ENCODE data around the gene PANX2. TPM values are rescaled to one million over a fixed set of nuclear protein-coding genes. Genes with fewer than 3 reads are reported as not detected.

The PANX2 gene
- total RNA-seq, 1 donor from 2014 or later, result 3.0 TPM

DNA sequence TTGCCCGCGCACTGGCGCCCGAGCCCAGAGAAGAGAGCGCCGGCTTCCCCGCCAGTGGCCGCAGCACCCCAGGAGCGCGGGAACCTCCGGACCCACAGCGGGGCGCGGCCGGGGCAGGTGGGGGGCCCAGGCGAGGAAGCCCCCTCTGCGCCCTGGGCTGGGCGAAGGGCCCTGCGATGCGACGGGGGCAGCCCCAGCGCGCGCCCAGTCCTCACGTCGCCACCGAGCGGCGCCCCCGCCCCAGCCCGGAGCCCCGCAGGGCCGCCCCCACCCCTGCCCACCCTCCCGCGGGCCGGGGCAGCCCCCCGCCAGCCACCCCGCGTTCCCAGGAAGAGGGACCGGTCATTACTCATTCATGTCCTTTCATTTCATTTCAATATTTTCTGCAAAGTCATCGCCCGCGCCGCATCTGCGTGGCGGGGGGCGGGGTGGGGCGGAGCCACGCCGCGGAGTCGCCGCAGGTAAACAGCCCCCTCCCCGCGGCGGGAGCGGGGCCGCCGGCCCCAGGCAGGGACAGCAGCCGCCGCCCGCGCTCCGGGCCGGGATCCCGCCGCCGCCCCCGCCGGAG, 673 bp upstream of the PANX2 start:
- DNase-seq (ENCODE audit: low spot score), result no peak
- TF ChIP-seq, protein P1, sequence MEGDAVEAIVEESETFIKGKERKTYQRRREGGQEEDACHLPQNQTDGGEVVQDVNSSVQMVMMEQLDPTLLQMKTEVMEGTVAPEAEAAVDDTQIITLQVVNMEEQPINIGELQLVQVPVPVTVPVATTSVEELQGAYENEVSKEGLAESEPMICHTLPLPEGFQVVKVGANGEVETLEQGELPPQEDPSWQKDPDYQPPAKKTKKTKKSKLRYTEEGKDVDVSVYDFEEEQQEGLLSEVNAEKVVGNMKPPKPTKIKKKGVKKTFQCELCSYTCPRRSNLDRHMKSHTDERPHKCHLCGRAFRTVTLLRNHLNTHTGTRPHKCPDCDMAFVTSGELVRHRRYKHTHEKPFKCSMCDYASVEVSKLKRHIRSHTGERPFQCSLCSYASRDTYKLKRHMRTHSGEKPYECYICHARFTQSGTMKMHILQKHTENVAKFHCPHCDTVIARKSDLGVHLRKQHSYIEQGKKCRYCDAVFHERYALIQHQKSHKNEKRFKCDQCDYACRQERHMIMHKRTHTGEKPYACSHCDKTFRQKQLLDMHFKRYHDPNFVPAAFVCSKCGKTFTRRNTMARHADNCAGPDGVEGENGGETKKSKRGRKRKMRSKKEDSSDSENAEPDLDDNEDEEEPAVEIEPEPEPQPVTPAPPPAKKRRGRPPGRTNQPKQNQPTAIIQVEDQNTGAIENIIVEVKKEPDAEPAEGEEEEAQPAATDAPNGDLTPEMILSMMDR (IDR thresholded peaks at IDR 0.05), result peak; percentile 15
- H3K36me3 Mint-ChIP-seq (ENCODE audit: low read depth), result no peaks in the 10 kb centered on the region
- H3K4me1 Mint-ChIP-seq (ENCODE audit: low read depth), result peaks cover 7% of the 10 kb centered on the region
- H3K9me3 Mint-ChIP-seq (ENCODE audit: low read depth), result no peaks in the 10 kb centered on the region
- peaks cover 6% of the 10 kb centered on the region for H3K27me3 Mint-ChIP-seq (ENCODE audit: low read depth)
- peak overlapping the region; percentile 31 for H3K4me3 Mint-ChIP-seq (ENCODE audit: unreplicated experiment)
- H3K27ac Mint-ChIP-seq (ENCODE audit: unreplicated experiment), result no peak overlapping the region

DNA sequence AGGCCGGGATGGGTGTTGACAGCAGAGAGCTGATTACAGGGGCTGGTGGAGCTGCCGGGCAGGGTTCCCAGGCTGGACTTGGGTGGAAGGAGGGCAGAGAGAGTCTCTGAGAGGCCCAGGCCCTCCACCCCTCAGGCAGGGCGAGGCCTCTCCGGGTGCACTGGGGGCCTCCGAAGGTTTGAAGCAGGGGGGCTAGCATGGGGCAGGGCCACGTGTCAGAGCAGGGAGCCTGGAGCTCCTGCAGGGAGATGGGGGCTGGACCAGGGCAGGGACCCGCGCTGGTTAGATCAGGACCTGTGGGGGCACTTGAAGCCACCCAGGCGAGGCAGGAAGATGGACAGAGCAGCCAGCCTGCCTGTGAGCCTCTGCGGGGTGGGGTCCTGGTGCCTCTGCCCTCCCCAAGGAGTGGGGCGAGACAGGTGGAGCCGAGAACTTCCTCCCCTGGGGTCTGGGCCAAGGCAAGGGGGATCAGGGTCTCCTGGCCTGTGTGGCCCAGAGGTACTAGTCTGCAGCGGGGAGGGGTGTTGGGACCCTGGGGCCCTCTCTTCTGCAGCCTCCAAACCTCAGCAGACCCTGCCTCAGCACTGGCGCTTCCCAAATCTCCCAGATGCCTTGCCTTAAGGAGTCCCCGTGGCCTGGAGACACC, 911 bp downstream of the PANX2 start:
- H3K9me3 Mint-ChIP-seq (ENCODE audit: low read depth), result no peaks in the 10 kb centered on the region
- H3K4me1 Mint-ChIP-seq (ENCODE audit: low read depth), result peaks cover 7% of the 10 kb centered on the region
- H3K4me3 Mint-ChIP-seq (ENCODE audit: unreplicated experiment), result peak overlapping the region; percentile 68
- H3K27ac Mint-ChIP-seq (ENCODE audit: unreplicated experiment), result no peak overlapping the region
- no peak for DNase-seq (ENCODE audit: low spot score)
- H3K27me3 Mint-ChIP-seq (ENCODE audit: low read depth), result peaks cover 6% of the 10 kb centered on the region
- H3K36me3 Mint-ChIP-seq (ENCODE audit: low read depth), result no peaks in the 10 kb centered on the region
- TF ChIP-seq, protein P1 (IDR thresholded peaks at IDR 0.05), result no peak

DNA sequence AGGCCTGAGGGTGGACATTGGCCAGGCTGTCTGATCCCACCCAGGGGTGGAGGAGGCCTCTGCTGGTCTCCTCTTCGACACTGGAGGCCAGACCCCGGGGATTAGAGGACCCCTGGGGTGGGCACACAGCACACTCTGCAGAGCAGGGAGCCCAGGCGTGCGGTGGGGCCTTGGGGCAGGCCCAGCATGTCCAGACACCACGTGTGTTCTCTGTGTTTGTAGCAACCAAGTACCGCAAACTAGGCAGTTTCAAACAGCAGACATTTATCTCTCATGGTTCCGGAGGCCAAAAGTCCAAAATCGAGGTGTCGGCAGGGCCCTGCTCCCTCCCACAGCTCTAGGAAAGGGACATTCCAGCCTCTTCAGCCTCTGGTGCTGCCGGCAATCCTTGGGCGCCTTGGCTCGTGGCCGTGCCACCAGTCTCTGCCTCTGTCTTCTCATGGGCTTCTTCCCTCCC, 1.5 kb downstream of the PANX2 start:
- Mint-ChIP-seq H3K4me1 (ENCODE audit: low read depth) (peaks cover 7% of the 10 kb centered on the region), H3K4me3 (ENCODE audit: unreplicated experiment) (no peak overlapping the region), H3K27me3 (ENCODE audit: low read depth) (peaks cover 6% of the 10 kb centered on the region), H3K27ac (ENCODE audit: unreplicated experiment) (no peak overlapping the region), H3K9me3 (ENCODE audit: low read depth) (no peaks in the 10 kb centered on the region), H3K36me3 (ENCODE audit: low read depth) (no peaks in the 10 kb centered on the region)
- DNase-seq (ENCODE audit: low spot score), result no peak
- TF ChIP-seq, protein P1 (IDR thresholded peaks at IDR 0.05), result no peak

DNA sequence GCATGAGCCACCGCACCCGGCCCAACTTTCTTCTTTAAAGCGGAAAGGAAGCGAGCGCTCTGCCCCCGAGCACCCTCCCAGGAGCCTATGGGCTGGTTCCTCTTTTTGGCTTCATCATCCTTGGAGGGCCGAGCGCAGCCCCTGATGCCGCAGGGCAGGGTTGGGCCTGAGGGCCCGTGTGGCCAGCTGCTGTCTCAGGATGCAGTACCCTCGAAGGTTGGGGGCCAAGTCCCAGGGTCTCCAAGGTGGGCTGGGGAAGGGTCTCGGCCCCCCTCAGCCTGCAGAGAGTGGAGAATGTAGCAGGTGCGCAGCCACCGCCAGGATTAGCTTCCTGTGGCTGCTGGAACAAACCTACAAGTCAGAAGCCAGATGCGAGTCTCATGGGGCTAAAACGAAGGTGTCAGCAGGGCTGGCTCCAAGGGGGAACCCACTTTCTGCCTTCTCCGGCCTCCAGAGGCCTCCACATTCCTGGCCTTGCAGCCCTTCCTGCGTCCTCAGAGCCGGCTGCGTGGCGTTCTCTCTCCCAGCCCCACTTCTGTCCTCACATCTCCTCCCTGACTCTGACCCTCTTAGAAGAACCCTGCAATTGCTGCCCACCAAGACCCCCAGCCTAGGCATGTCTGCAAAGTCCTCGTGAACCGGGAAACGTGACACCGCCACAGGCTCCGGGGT, 2.9 kb downstream of the PANX2 start:
- no peak overlapping the region for H3K4me3 Mint-ChIP-seq (ENCODE audit: unreplicated experiment)
- peaks cover 2% of the 10 kb centered on the region for H3K36me3 Mint-ChIP-seq (ENCODE audit: low read depth)
- H3K4me1 Mint-ChIP-seq (ENCODE audit: low read depth), result peaks cover 7% of the 10 kb centered on the region
- TF ChIP-seq, protein P1 (IDR thresholded peaks at IDR 0.05), result no peak
- peaks cover 3% of the 10 kb centered on the region for H3K27me3 Mint-ChIP-seq (ENCODE audit: low read depth)
- no peaks in the 10 kb centered on the region for H3K9me3 Mint-ChIP-seq (ENCODE audit: low read depth)
- H3K27ac Mint-ChIP-seq (ENCODE audit: unreplicated experiment), result no peak overlapping the region
- no peak for DNase-seq (ENCODE audit: low spot score)

DNA sequence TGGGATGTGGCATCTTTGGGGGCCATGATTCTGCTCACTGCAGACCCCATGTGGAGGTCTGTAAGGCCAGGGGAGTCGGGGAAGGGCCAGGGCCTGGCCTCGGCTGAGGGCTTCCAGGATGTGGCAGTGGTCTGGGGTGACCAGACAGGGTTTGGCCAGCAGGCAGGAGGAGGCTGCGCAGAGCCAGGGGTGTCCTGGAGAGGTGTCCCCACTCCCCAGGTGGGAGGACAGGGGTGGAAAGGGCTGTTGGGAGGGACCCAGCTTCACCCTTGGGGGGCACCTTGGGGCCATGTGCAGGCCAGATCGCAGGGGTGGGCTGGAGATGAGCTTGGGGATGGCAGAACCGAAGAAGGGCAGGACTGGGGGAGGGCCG, 3.4 kb downstream of the PANX2 start:
- Mint-ChIP-seq H3K4me1 (ENCODE audit: low read depth) (peaks cover 7% of the 10 kb centered on the region), H3K36me3 (ENCODE audit: low read depth) (peaks cover 2% of the 10 kb centered on the region), H3K27me3 (ENCODE audit: low read depth) (peaks cover under 1% of the 10 kb centered on the region), H3K27ac (ENCODE audit: unreplicated experiment) (no peak overlapping the region), H3K4me3 (ENCODE audit: unreplicated experiment) (no peak overlapping the region), H3K9me3 (ENCODE audit: low read depth) (no peaks in the 10 kb centered on the region)
- DNase-seq (ENCODE audit: low spot score), result no peak
- TF ChIP-seq, protein P1 (IDR thresholded peaks at IDR 0.05), result no peak

Data from chondrocyte (in vitro differentiated cells).